SIG-M5 treated with dmso at 0.1 percent for 504 hours (cell line): ENCODE results near the gene PPP2R3C.
A peak's percentile ranks its signal among the peaks of the same experiment; 100 is the strongest.
"Not testable (repeated sequence)": the region's sequence is repeated elsewhere in the genome, so short reads cannot be mapped to it uniquely, and the experiment has no call there.

Experiments
- DNase-seq: peaks from one replicate; lab custom pipeline; 2025; ENCODE audit not compliant: unreplicated experiment; lab: John Stamatoyannopoulos, UW

PPP2R3C gene

DNA sequence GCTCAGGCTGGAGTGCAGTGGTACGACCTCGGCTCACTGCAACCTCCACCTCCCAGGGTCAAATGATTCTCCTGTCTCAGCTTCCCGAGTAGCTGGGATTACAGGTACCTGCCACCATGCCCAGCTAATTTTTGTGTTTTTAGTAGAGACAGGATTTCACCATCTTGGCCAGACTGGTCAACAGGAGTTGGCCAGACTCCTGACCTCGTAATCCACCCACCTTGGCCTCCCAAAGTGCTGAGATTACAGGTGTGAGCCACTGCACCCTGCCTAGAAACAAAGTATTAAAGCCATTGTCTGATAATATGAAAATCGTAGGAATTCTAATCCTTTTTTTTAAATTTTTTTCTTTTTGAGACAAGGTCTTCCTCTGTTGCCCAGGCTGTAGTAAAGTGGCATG, 56.1 kb downstream of the PPP2R3C start:
- not testable (repeated sequence) for DNase-seq

DNA sequence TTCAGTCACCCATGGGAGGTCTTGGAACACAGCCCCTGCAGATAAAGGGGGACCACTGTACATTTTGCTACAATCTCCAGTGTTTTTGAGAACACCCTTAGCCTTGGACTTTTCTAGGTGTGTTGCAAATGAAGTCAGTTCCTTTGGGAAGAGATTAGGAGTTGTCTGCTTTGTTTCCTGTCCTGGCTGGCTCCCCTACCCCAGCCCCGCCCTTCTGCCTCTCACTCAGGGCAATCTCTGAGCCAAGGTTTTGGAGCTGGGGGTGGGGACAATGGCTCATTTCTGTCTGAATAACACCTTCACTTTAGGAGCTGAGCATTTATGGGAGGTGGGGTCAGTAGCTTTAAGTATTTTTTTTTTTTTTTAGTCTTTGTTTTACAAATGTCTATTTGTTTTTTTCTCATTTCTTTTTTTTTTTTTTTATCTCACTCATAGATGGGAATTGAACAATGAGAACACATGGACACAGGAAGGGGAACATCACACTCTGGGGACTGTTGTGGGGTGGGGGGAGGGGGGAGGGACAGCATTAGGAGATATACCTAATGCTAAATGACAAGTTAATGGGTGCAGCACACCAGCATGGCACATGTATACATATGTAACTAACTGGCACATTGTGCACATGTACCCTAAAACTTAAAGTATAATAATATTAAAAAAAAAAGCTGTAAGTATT, 60.5 kb downstream of the PPP2R3C start:
- not testable (repeated sequence) for DNase-seq

DNA sequence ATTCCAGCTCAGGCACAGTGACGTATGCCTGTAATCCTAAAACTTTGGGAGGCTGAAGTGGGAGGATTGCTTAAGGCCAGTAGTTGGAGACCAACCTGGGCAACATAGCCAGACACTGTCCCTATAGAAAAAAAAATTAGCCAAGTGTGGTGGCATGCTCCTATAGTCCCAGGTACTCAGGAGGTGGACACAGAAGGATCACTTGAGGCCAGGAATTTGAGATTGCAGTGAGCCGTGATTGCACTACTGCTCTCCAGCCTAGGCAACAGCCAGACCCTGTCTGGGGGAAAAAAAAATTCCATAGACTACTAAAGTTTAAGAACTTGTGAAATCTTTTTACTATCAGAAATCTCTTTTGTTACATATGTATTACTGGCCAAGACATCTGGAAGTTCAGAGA, 69.2 kb downstream of the PPP2R3C start:
- DNase-seq, result no peak

DNA sequence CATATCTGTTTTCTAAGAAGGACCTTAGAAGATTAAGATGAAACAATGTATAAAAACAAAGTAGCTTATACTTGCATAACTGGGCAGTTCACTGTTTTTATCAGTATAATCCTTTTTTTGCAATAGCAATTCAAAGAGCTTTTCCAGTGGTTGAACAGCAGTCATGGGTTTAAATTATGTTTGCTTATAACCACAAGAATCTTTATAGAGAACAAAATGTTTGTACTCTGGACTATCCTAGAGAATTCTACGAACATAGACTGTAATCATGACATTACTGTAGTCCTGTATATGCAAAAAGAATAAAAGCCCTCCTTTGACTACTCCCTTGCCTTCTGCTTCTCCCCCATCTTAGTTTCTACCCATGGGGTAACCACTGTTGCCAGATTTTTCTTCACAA, 70.0 kb downstream of the PPP2R3C start:
- no peak for DNase-seq

DNA sequence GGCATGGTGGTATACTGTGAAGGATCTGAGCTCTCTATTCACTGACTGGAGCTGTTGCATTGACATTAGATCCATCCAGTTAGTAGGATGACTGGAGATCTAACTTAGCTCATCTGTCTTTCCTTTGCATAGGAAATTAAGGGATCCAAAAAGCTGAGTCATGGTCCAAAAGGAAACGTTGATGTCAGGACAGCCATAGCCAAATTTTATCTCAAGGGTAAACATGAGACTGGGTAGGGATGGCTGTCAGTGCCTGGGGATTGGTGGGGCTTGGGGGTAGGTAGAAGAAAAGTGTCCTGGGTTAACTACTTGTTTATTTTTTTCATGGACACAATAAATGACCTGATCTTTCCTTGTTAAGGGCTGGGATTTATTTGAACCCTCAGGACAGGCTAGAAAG, 71.1 kb downstream of the PPP2R3C start:
- no peak for DNase-seq

DNA sequence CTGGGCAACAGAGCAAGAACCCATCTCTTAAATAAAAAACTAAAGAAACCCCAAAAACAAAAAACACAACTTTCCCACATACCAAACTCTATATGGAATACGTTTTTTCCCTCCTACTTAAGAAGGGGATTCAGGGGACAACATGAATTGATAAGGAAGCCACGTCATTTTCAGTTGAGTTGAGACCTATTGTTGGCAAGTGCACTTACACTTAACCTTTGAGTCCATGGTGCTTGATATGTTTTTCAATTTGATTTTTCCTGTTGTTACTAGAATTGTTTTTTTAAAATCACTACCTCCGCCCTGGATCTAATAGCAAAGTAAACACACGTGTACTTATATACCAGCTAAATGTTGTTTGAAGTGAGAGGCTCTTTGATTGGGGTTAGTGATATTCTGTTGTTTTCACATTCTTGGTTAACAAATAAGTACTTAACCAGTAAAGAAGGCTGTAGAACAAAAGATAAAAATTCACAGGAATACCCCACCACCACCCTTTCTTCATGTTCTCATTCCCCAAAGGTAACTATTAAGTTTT, 73.7 kb downstream of the PPP2R3C start:
- no peak for DNase-seq

DNA sequence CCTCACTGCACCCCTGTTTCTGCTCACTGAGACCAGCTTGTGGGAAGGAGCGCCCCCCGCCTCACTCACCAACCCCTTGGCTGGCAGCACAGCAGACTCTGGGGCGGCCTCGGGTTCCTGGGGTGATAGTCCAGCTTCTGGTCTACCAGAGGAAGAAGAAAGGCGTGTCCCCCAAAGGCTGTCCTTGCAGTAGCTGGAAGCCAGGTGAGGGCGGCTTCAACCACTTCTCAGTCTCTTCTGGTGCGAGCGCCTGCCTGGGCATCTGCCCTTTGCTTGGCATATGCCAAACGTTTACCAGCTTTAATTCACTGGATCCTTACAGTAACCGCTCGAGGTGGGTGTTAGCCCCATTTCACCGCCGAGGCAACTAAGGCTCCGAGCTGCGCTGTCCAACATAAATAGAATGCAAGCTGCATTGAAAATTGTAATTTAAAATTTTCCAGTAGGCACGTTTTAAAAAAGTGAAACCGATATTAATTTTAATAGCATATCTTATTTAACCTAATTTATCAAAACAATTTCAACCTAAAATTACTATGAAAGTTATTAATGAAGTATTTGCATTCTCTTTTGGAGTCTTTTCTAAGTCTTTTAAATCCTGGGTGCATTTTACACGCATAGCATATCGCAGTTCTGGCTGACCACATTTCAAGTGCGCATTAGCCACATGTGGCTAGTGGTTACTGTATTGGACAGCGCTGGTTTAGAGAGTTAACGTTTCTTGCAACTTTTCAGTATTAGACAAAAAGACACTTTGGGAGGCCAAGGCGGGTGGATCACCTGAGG, 74.8 kb downstream of the PPP2R3C start:
- DNase-seq, result peak; percentile 44

DNA sequence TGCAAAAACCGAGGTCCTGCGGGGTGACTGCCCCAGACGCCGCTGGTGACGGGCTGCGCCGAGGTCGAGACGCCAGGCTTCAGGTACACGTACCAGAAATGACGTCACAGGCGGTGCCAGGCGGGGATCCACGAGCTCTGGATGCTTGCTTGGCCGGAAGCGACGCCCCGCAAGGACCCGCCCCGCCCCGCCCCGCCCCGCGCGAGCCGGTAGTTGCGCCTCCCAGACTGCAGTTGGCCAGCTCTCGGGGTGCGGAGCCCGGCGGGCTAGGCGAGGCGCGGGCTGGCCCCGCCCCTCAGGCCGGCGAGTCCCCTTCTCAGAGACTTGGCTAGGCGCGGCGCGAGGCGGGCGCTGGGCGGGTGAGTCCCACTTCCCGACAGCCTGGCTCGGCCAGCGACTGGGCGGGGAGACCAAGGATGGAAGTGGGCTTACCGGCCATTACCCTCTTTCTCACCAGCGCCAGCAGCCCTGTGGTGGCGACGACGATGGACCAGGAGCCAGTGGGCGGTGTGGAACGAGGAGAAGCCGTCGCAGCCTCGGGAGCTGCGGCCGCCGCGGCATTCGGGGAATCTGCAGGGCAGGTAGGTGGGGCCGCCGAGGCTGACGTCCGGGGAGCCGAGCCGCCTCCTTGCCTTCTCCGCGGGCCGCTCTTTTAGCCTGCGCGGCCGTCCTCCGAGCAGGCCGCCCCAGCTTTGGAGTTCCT, 75.6 kb downstream of the PPP2R3C start, which contains the start of gene FAM177A1:
TSS of gene FAM177A1 (plus strand) at position 225 of the 703 bp plus-strand sequence. CDS start at position 417, 192 bp downstream.
- DNase-seq, result peak; percentile 96

DNA sequence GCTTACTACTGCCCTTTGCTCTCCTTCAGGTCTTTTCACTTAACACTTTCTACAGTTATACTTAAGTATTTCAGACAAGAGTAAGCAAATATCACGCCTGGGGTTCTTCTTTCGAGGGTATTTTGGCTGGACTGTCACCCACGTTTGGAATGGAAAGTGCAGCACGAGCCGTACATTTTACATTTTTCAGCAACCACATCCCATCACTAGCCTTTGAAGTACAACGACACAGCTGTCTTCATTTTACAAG, 76.1 kb downstream of the PPP2R3C start:
- no peak for DNase-seq

DNA sequence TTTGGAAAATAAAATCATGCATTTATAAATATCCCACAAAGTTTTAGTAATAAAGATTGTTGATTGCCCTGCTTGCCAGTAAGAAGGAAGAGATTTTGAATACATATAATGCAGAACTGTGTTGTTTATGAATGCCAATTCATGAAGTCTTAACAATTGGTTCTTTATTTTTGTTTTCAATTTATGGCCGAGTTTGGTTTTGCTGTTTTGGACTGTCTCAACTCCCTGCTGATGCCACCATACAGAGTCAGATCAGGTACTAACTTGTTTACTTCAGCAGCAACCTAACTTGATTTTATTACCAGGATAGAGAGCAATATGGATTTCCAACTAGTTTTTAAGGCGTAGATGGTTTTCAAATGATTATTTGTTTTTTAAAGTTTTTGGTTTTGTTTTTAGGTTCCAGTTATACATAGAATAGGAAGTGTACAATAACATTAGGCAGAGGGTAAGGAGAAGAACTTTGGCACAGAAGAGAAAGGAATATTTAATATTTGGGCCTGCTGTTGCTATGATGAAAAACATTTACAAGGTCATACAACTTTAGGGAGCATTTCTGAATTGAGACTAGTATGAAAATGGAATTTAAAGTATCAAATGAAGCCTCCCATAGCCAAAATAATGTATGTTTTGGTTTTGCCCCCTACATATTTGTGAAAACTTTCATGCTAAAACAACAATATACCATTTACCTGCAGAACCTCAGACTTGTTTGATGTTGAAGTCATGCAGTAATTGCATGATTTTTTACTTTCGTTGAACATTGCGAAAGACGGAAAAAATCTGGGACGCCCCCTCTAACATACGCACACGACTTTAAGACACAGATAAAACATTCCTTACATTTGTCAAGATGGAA, 76.6 kb downstream of the PPP2R3C start:
- DNase-seq, result no peak

DNA sequence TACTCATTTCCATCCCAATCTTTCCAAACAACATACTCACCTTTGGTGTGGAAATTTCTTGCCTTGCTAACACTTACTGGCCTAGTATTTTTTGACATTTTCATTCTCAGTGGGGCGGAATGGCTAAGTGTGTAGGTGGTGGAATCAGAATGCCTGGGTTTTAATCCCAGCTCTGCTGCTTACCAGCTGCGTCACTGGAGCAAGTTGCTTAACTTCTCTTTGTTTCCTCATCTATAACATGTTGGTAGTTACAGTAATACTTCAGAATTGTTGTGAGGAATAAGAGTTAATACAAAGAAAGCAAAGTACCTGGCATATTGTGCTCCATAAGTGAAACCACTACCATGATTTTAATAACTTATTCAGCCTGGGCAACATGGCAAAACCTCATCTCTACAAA, 78.7 kb downstream of the PPP2R3C start:
- no peak for DNase-seq

DNA sequence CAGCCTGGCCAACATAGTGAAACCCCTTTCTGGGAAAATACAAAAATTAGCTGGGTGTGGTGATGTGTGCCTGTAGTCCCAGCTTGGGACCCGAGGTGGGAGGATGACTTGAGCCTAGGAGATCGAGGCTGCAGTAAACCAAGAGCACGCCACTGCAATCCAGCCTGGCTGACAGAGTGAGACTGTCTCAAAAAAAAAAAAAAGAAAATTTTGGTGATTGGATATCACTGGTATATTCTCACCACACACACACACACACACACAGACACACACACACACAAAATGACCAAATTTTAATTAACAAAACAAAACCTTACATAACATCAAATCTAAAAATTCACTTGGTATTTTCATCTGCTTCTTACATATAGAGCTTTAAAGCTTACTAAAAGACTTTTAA, 79.2 kb downstream of the PPP2R3C start:
- no peak for DNase-seq

DNA sequence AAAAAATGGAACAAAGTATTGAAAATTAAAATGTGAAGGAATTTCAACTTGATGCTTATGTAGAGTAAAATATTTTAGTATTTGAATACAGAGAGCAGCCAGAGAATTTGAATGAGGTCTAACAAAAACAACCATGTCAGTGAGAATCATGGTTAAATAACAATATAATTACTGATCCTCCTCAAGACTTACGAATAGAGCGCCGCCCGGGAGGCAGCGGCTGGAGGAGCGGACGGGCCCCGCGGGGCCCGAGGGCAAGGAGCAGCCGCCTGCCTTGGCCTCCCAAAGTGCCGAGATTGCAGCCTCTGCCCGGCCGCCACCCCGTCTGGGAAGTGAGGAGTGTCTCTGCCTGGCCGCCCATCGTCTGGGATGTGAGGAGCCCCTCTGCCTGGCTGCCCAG, 83.5 kb downstream of the PPP2R3C start:
- DNase-seq, result not testable (repeated sequence)
